GM12873 (cell line): ENCODE data around the gene ANXA2R.

Experiments
- CTCF ChIP-seq: IDR thresholded peaks from 2 replicates; pipeline ENCODE4 v1.5.1; 2012; ENCODE audit warnings: low read depth, mild to moderate bottlenecking, moderate library complexity, low read length, control low read depth; ENCODE audit not compliant: insufficient read depth; ENCODE audit errors: missing control alignments

The ANXA2R gene

GRCh38 chr5:43010935-43011315 lies 29.2 kb downstream of the ANXA2R start:
- TF ChIP-seq CTCF: no peak

DNA sequence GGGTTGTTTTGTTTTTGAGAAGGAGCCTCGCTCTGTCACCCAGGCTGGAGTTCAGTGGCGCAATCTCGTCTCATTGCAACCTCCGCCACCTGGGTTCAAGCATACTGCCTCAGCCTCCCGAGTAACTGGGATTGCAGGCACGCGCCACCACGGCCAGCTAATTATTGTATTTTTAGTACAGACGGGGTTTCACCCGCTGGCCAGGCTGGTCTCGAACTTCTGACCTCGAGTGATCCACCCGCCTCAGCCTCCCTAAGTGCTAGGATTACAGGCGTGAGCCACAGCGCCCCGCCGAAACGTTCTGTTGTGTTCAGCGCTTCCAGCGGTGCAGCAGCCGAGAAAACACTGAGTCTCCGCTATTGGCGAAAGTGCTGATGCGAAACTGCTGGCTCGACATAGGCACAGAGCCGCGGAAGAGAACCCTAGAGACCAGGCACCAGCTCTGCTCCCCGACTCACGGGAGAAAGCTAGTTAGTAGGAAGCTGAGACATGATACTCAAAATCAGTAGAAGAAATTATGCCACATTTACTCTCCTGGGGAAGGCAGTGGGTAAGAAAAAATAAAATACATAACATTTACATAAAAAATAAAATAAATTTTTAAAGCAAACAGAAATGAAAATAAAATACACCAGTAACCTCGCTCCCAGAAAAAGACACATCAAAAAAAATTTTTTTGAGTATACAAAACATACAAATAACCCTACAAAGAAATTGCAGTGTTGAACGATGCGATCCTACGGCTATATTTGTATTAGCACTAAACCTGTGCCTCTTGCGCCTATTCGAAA lies 31.6 kb downstream of the ANXA2R start:
- peak; percentile 23 for TF ChIP-seq CTCF

DNA sequence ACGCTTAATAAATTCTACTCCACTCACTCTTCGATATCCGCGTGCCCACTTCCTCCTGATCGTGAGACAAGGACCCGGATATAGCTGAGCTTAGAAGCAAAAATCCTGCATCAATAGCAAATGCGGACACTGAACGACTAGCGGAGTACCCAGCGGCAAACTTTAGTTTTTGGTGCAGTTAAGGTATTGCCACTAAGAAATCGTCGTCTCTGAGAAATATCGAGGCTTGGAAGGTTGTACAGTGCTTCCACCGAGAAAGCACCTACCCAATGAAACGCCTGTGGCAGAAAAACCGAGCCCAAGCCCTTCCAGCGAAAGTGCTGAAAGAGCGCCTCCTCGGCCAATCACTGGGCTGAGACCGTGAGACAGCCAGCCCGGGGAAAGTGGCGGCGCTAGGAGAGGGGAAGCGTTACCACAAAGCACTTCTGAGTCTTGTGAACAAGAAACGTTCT lies 32.2 kb downstream of the ANXA2R start:
- TF ChIP-seq CTCF: peak; percentile 9

DNA sequence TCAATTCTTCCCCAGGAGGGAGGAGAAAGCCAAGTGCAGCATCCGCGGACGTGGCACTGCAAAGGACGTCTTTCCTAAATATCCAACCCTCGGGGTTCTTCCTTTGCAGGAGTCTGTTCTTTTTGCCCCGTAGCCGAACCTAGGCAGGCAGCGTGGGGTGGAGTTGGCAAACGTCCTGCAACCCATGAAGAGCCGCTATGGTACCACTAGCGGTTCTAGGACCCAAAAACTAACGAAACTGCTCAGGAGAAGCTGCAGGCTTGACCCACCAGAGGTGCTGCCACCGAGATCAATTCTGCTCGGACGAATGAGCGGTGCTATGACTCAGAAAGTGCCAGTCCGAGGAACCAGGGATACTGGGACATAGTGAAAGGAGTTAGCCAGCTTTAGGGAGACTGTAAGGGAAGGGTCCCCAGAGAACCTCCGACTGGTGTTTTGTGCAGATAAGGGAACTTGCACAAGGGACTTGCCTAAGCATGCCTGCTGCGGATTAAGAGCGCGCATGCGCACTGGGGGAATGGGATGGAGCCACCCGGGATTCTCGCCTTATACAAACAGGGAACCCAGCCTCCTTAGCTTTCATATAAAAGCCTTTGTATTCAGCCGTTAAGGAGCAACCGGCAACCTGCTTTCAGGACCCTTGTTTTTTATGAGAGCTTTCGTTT lies 32.7 kb downstream of the ANXA2R start:
- TF ChIP-seq CTCF: no peak

DNA sequence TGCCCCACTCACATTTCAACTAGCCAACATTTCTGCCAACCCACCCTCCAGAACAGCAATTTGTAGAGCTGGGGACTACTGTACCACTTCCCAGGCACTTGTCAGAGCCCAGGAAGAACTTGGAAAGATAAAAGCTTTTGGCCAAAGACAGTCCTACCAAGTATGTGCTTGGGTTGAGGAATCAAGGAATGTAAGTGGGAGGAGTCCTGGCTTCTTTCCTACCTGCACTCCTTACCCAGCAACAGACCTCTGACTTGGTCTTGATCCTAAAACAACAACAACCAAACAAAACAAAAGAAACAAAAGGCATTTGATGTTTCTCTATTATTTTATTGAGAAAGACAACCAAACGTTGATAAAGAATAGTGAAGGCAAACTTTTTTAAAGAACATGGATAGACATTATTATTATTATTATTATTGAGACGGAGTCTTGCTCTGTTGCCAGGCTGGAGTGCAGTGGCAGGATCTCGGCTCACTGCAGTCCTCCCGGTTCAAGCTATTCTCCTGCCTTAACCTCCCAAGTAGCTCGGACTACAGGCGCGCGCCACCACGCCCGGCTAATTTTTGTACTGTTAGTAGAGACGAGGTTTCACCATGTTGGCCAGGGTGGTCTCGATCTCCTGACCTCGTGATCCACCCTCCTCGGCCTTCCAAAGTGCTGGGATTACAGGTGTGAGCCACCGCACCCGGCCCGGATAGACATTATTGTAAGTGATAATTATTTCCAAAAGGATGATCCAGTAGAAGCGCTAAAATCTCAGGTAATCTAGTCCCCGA lies 33.5 kb downstream of the ANXA2R start:
- TF ChIP-seq CTCF: no peak

DNA sequence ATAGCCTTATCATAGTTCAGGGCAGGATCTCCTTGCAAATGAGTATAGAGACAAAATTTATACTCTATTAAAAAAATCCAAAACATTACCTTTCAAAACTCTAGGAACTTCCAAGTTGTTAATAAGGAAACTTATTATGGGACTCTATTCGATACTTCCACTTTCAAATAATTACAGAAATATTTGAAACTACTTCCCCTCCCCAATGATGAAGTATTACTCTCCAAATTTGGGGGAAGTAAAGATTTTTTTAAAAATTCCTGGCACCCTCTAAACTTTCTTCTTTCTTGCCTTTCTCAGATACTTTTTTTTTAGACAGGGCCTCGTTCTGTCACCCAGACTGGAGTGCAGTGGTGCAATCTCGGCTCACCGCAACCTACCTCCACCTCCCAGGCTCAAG lies 35.1 kb downstream of the ANXA2R start:
- TF ChIP-seq CTCF: no peak

GRCh38 chr5:43001748-43002147 lies 38.4 kb downstream of the ANXA2R start:
- TF ChIP-seq CTCF: no peak
